ENCODE measurements around the gene ANKRD40CL.

The ANKRD40CL gene

GRCh38 chr17:50745631-50746030 lies 21.7 kb downstream of the ANKRD40CL start:
- no peak for TF ChIP-seq CTCF (IDR thresholded peaks at IDR 0.05; ENCODE audit: insufficient read depth, low read length, missing control alignments)
- no peak overlapping the region for H3K4me3 ChIP-seq (ENCODE audit: low read depth, low read length)
- CTCF ChIA-PET: interaction anchor here (1.2 to 1.4 kb wide), 3 partner anchors 24 to 104 kb away, joined by 3 to 4 read pairs (median 3); no protein-coding TSS in a partner anchor
- POLR2A ChIA-PET: no interaction called here
- DNase-seq (ENCODE audit: low read depth, low spot score): no peak

- ChIA-PET POLR2A (no interaction called here), CTCF (interaction anchor here (1.0 to 1.7 kb wide), 3 partner anchors 9 to 188 kb away, joined by 3 to 5 read pairs (median 3); no protein-coding TSS in a partner anchor)
- no peak overlapping the region for H3K4me3 ChIP-seq (ENCODE audit: low read depth, low read length)
- no peak for DNase-seq (ENCODE audit: low read depth, low spot score)
- no peak for TF ChIP-seq CTCF (IDR thresholded peaks at IDR 0.05; ENCODE audit: insufficient read depth, low read length, missing control alignments)
Measured at GRCh38 chr17:50739098-50739497, 28.2 kb downstream of the ANKRD40CL start.

DNA sequence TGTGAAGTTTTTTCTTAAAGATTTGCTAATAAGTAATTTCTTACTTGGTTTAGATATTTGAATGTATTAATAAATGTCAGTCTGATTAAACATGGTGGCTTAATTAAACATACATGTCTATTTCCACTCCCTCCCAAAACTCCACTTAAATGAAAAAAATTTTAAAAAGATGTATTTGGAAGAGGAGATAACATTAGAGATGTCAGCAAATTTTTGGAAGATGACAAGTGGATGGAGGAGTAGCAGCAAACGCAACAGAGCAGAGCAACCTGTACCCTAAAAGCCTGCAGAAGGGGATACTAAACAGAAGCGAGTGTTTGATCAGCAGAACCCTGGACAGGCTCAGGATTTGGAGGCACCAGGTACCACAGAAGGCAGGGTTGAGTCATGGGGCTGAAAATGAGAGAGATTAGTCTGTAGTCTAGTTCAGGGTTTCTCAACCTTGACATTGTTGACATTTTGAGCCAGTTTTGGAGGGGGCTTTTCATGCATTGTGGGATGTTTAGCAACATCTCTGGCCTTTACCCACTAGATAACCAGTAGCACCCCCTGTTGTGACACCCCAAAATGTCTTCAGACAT lies 30.1 kb downstream of the ANKRD40CL start:
- no peak overlapping the region for H3K4me3 ChIP-seq (ENCODE audit: low read depth, low read length)
- POLR2A ChIA-PET: no interaction called here
- CTCF ChIA-PET: no interaction called here
- DNase-seq (ENCODE audit: low read depth, low spot score): no peak
- TF ChIP-seq CTCF (IDR thresholded peaks at IDR 0.05; ENCODE audit: insufficient read depth, low read length, missing control alignments): no peak

DNA sequence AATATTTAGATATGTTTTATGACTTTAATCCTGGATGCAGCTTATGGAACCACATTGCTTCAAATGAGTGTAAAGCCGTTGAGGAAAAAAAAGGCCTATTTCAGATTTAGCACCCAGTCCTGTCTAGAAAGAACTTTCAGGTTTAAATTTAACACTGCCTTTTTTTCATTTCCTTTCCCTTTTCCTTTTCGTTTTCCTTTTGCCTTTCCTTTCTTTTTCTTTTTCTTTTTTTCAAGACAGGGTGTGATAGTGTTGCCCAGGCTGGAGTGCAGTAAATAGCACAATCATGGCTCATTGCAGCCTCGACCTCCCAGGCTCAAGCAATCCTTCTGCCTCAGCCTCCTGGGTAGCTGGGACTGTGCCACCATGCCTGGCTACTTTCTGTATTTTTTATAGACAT lies 32.0 kb downstream of the ANKRD40CL start:
- POLR2A ChIA-PET: no interaction called here
- DNase-seq (ENCODE audit: low read depth, low spot score): no peak
- no peak overlapping the region for H3K4me3 ChIP-seq (ENCODE audit: low read depth, low read length)
- CTCF ChIA-PET: no interaction called here
- TF ChIP-seq CTCF (IDR thresholded peaks at IDR 0.05; ENCODE audit: insufficient read depth, low read length, missing control alignments): no peak

- CTCF ChIA-PET: interaction anchor here (1.1 to 1.5 kb wide), 2 partner anchors 11 to 181 kb away, joined by 5 to 6 read pairs; no protein-coding TSS in a partner anchor
- DNase-seq (ENCODE audit: low read depth, low spot score): no peak
Measured at GRCh38 chr17:50731575-50732460, 35.5 kb downstream of the ANKRD40CL start.

More at GRCh38 chr17:50731575-50732460, 35.5 kb downstream of the ANKRD40CL start:
- POLR2A ChIA-PET: no interaction called here
- H3K4me3 ChIP-seq (ENCODE audit: low read depth, low read length): no peak overlapping the region
- no peak for TF ChIP-seq CTCF (IDR thresholded peaks at IDR 0.05; ENCODE audit: insufficient read depth, low read length, missing control alignments)

Measured in AG04449 (cell line).